DMS 273 treated with DMSO at 0.1 percent for 48 hours (cell line): Measurements from ENCODE around the gene ACTA2.
"Not testable (repeated sequence)": the region's sequence is repeated elsewhere in the genome, so short reads cannot be mapped to it uniquely, and the experiment has no call there.

Experiments
- DNase-seq: peaks from one replicate; lab custom pipeline; 2025; lab: John Stamatoyannopoulos, UW

Gene ACTA2

GRCh38 chr10:88949912-88950837, 2.4 kb downstream of the ACTA2 start:
- no peak for DNase-seq

DNA sequence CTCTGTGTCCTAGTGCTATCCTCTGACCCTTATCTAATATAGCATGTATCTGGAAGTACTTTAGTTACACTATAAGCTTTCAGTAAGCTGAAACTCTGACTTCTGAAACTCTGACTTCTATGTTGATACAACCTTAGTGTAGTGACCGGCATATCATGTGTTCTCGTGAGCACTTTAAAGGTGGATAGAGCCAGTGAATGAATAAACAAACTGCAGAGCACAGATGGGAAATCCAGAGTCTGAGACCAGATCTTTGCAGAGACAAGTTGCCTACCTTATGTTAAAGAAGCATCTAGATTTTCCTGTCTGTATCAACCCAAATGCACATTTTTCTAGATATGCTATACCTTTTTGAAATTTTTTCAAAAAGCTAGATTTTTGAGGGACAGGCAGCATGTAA, 3.5 kb downstream of the ACTA2 start:
- no peak for DNase-seq

DNA sequence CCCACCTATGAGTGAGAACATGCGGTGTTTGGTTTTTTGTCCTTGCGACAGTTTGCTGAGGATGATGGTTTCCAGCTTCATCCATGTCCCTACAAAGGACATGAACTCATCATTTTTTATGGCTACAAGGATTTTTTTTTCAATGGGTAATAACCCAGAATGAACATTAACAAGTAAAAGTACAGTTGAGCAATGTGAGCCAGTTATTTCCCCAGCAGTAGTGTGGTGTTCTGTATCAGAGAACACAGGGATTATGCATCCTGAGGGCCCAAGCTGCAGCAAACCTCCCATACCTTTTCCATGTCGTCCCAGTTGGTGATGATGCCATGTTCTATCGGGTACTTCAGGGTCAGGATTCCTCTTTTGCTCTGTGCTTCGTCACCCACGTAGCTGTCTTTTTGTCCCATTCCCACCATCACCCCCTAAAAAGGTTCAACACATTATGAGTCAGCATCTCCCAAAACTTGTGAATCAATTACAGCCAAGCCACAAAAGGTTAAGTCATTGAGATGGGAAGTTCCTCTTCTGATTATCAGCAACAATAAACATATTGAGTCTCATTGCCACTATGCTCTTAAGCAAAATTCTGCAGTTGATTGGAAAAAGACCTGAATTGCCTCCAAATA, 5.5 kb downstream of the ACTA2 start:
- DNase-seq: no peak

GRCh38 chr10:88946200-88946599, 6.4 kb downstream of the ACTA2 start:
- no peak for DNase-seq

DNA sequence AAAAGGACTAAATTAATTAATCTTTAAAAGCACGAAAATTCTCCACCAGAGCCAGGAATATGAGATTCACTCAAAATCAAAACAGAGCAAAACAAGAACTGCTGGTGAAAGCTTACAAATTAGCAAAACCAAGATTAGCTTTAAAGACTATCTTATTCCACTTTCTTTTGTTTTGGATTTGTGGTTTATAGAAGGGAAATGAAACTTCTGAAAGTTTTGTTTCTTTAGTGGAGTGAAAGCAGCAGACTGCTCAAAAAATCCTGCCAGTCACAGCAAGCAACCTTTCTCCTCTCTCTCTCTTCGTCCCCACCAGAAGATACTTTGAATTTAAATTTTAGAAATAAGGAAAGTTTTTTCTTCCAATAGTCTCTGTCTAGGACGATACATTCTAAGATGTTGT, 7.8 kb downstream of the ACTA2 start:
- no peak for DNase-seq

DNA sequence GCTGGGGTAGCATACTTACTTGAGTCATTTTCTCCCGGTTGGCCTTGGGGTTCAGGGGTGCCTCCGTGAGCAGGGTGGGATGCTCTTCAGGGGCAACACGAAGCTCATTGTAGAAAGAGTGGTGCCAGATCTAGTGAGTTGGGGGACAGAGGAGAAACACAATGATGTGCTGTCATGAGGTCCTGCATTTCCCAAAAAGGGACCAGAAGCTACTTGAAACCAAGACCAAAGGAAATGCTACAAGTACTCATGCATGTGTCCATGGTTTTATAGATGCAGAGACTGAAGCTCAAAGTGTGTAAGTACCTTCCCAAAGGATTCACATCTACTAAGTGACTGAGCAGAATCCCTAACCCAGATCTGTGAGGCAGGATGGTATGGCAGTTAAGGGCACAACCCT, 8.8 kb downstream of the ACTA2 start:
- DNase-seq: no peak

DNA sequence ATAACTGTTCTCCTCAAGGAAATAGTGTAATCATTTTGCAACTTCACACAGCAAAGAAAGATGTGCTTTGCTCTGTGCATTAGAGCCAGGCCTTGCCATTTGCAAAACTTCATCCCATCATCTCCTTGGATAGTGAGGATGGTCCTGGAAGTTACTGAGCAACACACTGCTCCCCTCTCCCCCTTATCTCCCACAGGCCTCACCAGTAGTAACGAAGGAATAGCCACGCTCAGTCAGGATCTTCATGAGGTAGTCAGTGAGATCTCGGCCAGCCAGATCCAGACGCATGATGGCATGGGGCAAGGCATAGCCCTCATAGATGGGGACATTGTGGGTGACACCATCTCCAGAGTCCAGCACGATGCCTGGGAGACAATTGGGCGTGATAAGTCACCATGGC, 11.5 kb downstream of the ACTA2 start:
- DNase-seq: no peak

- no peak for DNase-seq
Measured at GRCh38 chr10:88938938-88939337, 13.6 kb downstream of the ACTA2 start.

DNA sequence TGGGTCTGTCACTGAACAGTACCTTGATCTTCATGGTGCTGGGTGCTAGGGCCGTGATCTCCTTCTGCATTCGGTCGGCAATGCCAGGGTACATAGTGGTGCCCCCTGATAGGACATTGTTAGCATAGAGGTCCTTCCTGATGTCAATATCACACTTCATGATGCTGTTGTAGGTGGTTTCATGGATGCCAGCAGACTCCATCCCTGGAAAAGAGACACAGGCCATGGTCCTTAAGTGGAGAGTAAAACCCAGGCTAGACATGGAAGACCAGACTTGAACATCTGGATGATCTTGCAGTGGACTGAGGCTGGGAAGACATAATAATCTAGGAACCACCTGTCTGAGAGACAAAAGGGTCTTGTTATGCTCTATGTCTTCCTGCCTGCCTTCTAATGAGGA, 14.5 kb downstream of the ACTA2 start:
- DNase-seq: no peak

DNA sequence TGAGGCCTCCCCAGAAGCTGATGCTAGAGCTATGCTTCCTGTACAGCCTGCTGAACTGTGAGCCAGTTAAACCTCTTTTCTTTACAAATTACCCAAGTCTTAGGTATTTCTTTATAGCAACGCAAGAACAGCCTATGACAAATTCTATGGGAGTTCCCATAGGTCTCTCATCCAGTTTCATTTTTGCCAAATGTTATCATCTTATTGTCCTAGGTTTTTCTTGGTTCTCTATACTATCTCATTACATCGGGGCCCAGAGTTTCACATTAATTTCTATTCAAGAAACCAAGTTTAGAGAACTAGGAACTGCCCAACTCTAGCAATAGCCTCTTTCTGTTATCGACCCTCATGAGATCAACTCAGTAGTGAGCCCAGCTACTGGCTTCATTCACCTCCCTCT, 15.9 kb downstream of the ACTA2 start:
- DNase-seq: no peak

- DNase-seq: peak; percentile 54
Measured at GRCh38 chr10:88934900-88935672, 17.5 kb downstream of the ACTA2 start.

DNA sequence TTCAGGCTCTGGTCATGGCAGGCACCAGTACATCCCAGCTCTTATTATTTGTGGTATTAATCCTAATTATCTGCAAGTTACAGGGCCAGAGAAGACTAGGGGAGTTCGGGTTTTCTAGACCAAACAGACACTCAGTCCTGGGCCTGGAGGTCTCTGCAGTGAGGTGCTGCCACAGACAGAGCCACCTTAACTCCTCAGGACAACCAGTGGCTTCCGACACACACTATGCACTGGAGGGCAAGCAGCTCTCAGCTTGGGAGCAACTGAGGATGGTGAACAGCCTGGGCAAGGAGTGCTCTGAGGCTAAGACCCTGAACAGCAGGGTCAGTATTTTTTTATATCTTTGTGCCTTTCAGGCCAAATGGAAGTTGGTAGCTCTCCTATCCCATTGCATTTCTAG, 19.0 kb downstream of the ACTA2 start:
- no peak for DNase-seq

GRCh38 chr10:88932539-88933256, 19.9 kb downstream of the ACTA2 start:
- peak; percentile 13 for DNase-seq

GRCh38 chr10:88932029-88932428, 20.5 kb downstream of the ACTA2 start:
- DNase-seq: not testable (repeated sequence)

DNA sequence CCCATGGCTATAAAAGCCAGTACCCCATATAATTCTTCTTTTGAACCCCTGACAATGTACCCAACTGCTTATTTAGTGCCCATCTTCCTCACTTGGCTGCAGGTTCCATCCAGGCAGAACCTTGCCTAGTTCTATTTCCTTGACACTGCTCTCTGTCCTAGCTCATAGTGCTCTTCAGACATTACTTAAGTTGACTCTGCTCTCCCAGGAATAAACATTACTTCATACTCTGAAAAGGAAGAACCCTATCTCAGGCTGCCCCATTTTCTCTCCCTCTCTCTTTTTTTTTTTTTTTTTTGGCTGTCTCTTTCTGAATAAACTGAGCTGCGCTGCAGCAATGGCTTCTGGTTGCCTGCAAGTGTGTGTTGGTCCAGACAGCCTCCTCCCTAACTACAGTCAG, 21.0 kb downstream of the ACTA2 start:
- no peak for DNase-seq

DNA sequence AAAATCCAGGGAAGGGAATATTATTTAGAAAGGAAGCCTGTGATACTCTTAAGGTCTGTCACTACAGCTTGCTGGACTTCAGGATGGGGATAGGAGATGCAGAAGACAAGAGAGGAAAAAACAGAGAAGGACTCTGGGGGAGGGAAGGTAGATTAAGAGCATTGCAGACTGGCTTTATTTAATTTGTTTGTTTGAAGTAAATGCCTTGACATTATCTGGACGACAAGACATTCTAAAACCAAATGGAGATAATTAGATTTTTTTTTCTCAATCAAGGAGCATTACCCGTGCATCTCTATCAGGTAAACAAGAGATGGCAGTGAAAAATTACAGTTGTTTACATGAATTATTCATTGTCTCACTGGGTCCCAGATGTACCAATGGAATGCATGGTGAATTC, 24.3 kb downstream of the ACTA2 start:
- no peak for DNase-seq

- DNase-seq: no peak
Measured at GRCh38 chr10:88927416-88927690, 25.2 kb downstream of the ACTA2 start.

GRCh38 chr10:88926566-88927415, 25.8 kb downstream of the ACTA2 start:
- DNase-seq: no peak

DNA sequence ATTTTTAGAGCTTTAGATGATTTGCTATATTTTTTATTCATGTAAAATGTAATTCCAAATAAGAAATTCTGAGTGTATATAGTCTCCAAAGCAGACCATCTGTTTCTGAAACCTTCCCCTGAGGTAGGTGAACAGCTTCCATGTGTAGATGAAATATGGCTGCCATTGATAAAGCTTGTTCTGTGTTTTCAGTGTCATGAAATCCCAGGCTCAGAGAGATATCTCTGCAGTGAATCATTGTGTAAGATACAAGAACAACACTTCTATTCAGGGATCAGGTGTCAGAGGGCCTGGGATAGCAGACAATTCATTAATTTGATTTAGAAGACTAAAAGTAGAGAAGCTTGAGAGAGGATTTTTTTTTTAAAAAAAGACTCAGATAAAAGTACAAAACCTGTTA, 29.1 kb downstream of the ACTA2 start:
- no peak for DNase-seq

- no peak for DNase-seq
Measured at GRCh38 chr10:88922041-88922440, 30.5 kb downstream of the ACTA2 start.

GRCh38 chr10:88920986-88921593, 31.5 kb downstream of the ACTA2 start:
- DNase-seq: no peak
